B cell (primary cell): ENCODE results near the gene ARL17B. TPM values are rescaled to one million over a fixed set of nuclear protein-coding genes. Genes with fewer than 3 reads are reported as not detected.

ENCODE experiments used
- ATAC-seq: fragments of 200-7000 bp; cut with Tn5 transposase; one replicate; pipeline ENCODE4 v1.10.0; 2021; ENCODE audit warnings: low read depth, mild to moderate bottlenecking, moderate number of reproducible peaks, moderate library complexity
- CTCF ChIA-PET: fragments of 350-600 bp; sonication (Branson Sonifier 250); formaldehyde crosslinking; loops from one replicate; lab custom pipeline; 2021; ENCODE audit warnings: antibody characterized with exemption, inconsistent platforms; lab: Charles Lee
- POLR2A ChIA-PET: fragments of 350-600 bp; sonication (Branson Sonifier 250); formaldehyde crosslinking; loops from one replicate; lab custom pipeline; 2021; ENCODE audit warnings: antibody characterized with exemption; lab: Charles Lee
- DNase-seq: peaks from one replicate; pipeline ENCODE4 v3.0.0; 2013
- H2AFZ ChIP-seq: 2 replicates; pipeline ENCODE4 v1.6.1; 2012; ENCODE audit warnings: mild to moderate bottlenecking, low read depth, low read length; ENCODE audit not compliant: insufficient read depth, poor library complexity, severe bottlenecking
- H3K27ac ChIP-seq, 2 donors: 1 replicate in 1 of 2; 2 replicates in 1 of 2; pipeline ENCODE4 v1.5.1; 2012 to 2013; ENCODE audit warnings: low read length in 2 of 2, mild to moderate bottlenecking in 2 of 2, moderate library complexity in 1 of 2
- H3K27me3 ChIP-seq, 4 experiments: fragments of 200-600 bp in 1 of 4; sonication (generic) in 1 of 4; replicated peaks in 1 of 4; 1 replicate in 2 of 4; 2 replicates in 2 of 4; pipeline versions ENCODE4 v1.6.1 to v1.7.0; 2013 to 2016; ENCODE audit warnings: low read length in 3 of 4, mild to moderate bottlenecking in 2 of 4, mixed read lengths in 1 of 4, moderate library complexity in 1 of 4; ENCODE audit not compliant: insufficient read depth in 4 of 4, control insufficient read depth in 3 of 4; ENCODE audit errors: control extremely low read depth in 1 of 4
- H3K36me3 ChIP-seq, 2 experiments: replicated peaks in 1 of 2; 1 replicate in 1 of 2; 2 replicates in 1 of 2; pipeline versions ENCODE4 v1.6.1 to v1.7.1; 2013; ENCODE audit warnings: low read length in 1 of 2; ENCODE audit not compliant: insufficient read depth in 2 of 2, control insufficient read depth in 1 of 2; ENCODE audit errors: control extremely low read depth in 1 of 2, extremely low read depth in 1 of 2
- H3K4me1 ChIP-seq, 2 donors: fragments of 200-600 bp in 1 of 2; sonication (generic) in 1 of 2; 1 replicate in 1 of 2; 2 replicates in 1 of 2; pipeline versions ENCODE4 v1.5.1 to v1.6.1; 2013 to 2017; ENCODE audit warnings: low read length in 2 of 2; ENCODE audit not compliant: control insufficient read depth in 2 of 2, insufficient read depth in 2 of 2
- H3K4me2 ChIP-seq: replicated peaks from 2 replicates; pipeline ENCODE3; 2012; ENCODE audit warnings: mild to moderate bottlenecking, low read depth, low read length; ENCODE audit not compliant: poor library complexity, severe bottlenecking
- H3K4me3 ChIP-seq, 5 experiments: fragments of 200-600 bp in 1 of 5; sonication (generic) in 1 of 5; 1 replicate in 3 of 5; 2 replicates in 2 of 5; pipeline versions ENCODE4 v1.5.1 to v1.7.0; 2011 to 2016; ENCODE audit warnings: low read length in 4 of 5, mild to moderate bottlenecking in 4 of 5, low read depth in 2 of 5, control low read depth in 1 of 5, moderate library complexity in 1 of 5; ENCODE audit not compliant: insufficient read depth in 1 of 5; ENCODE audit errors: control extremely low read depth in 1 of 5, extremely low read depth in 1 of 5
- H3K79me2 ChIP-seq: fragments of 200-600 bp; sonication (generic); one replicate; pipeline ENCODE4 v1.6.0; 2016; ENCODE audit warnings: low read length; ENCODE audit not compliant: control insufficient read depth, insufficient read depth
- H3K9ac ChIP-seq: fragments of 200-600 bp; sonication (generic); 2 replicates; pipeline ENCODE4 v1.6.1; 2017; ENCODE audit warnings: mild to moderate bottlenecking, low read length, moderate library complexity
- H3K9me3 ChIP-seq, 3 donors: one replicate each; pipeline versions ENCODE4 v1.6.1 to v1.7.1; 2013; ENCODE audit warnings: low read length in 2 of 3; ENCODE audit not compliant: control insufficient read depth in 2 of 3, insufficient read depth in 1 of 3; ENCODE audit errors: control extremely low read depth in 1 of 3
- H4K20me1 ChIP-seq: 2 replicates; pipeline ENCODE4 v1.6.0; 2012; ENCODE audit warnings: mild to moderate bottlenecking, low read length; ENCODE audit not compliant: insufficient read depth, control insufficient read depth, poor library complexity, severe bottlenecking
- H3K27ac Mint-ChIP-seq: one replicate; pipeline ENCODE4 v1.8.0; 2021; ENCODE audit warnings: mixed read lengths
- H3K27me3 Mint-ChIP-seq: one replicate; pipeline ENCODE4 v1.8.0; 2021; ENCODE audit warnings: mixed read lengths
- H3K4me1 Mint-ChIP-seq: one replicate; pipeline ENCODE4 v1.8.0; 2021; ENCODE audit warnings: mixed read lengths
- H3K4me3 Mint-ChIP-seq: one replicate; pipeline ENCODE4 v1.8.0; 2021; ENCODE audit warnings: mixed read lengths
- H3K9me3 Mint-ChIP-seq: one replicate; pipeline ENCODE4 v1.8.0; 2022; ENCODE audit warnings: mixed read lengths; ENCODE audit not compliant: insufficient read depth
- EZH2 ChIP-seq: IDR thresholded peaks from 2 replicates; pipeline ENCODE4 v1.6.1; 2012; ENCODE audit warnings: borderline replicate concordance, low read depth, mild to moderate bottlenecking, moderate library complexity, low read length; ENCODE audit not compliant: insufficient read depth, poor library complexity, severe bottlenecking
- WGBS: methylation state at CpG from one replicate; pipeline ENCODE4 v1.1.5; 2013; ENCODE audit warnings: missing lambda C conversion rate; ENCODE audit not compliant: insufficient coverage; 5-methylcytosine and 5-hydroxymethylcytosine counted together
- intact Hi-C: fragments of 100-400 bp; cut with micrococcal nuclease; formaldehyde crosslinking; loops from one replicate; pipeline ENCODE4 v1.10.0; 2022
- polyA plus RNA-seq: library from polyadenylated mRNA; depleted of rRNA; stranded (reverse); fragments of >200 nt; gene quantifications from 2 replicates; pipeline ENCODE4 v1.2.3, GENCODE V29; 2012
- total RNA-seq, 2 donors: library from RNA; stranded (reverse); fragments of 120-200 nt in 1 of 2; gene quantifications; 1 replicate in 1 of 2; 2 replicates in 1 of 2; pipeline versions ENCODE4 v1.2.3 to v1.2.4, GENCODE V29; 2013 to 2022
- TF ChIP-seq, protein P1 (sequence below): fragments of 200-600 bp; IDR thresholded peaks from one replicate; pipeline ENCODE4 v1.8.0; 2022; ENCODE audit warnings: antibody characterized with exemption, mild to moderate bottlenecking

The ARL17B gene
- total and polyA plus RNA-seq, 2 donors (not counting 1 experiment from before 2014, with no cell fraction given) = 6.8 to 33.4 TPM

DNA sequence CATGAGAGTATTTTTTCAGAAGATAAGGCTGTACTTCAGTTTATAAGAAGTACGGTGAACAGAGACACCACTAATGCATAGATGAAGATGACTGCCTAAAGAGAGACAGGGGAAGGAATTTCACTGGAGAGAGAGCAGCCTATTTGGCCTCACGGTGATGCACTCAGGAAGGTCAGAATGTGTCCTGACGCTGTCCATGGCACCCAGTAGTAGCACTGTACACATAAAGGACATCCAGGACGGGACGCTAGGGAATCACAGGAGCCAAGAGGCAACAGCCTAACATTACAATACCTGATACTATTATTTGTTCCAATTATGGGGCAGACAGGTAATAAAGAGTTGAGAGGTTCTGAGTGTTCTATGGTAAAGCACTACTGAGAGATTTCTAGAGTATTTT, 91.5 kb downstream of the ARL17B start:
- ChIA-PET POLR2A (interaction anchor here (1.0 kb wide), 1 partner anchor 669 kb away, joined by 3 read pairs; no protein-coding TSS in a partner anchor), CTCF (no interaction called here)
- TF ChIP-seq, protein P1, sequence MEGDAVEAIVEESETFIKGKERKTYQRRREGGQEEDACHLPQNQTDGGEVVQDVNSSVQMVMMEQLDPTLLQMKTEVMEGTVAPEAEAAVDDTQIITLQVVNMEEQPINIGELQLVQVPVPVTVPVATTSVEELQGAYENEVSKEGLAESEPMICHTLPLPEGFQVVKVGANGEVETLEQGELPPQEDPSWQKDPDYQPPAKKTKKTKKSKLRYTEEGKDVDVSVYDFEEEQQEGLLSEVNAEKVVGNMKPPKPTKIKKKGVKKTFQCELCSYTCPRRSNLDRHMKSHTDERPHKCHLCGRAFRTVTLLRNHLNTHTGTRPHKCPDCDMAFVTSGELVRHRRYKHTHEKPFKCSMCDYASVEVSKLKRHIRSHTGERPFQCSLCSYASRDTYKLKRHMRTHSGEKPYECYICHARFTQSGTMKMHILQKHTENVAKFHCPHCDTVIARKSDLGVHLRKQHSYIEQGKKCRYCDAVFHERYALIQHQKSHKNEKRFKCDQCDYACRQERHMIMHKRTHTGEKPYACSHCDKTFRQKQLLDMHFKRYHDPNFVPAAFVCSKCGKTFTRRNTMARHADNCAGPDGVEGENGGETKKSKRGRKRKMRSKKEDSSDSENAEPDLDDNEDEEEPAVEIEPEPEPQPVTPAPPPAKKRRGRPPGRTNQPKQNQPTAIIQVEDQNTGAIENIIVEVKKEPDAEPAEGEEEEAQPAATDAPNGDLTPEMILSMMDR = no peak
- no peak for TF ChIP-seq EZH2
- Mint-ChIP-seq H3K4me3 (no peak overlapping the region), H3K4me1 (peaks cover 18% of the 10 kb centered on the region), H3K27me3 (peaks cover 4% of the 10 kb centered on the region), H3K27ac (no peak overlapping the region), H3K9me3 (no peaks in the 10 kb centered on the region)
- intact Hi-C loops = no loop called here
- Histone ChIP-seq H4K20me1 (no peaks in the 10 kb centered on the region), H3K79me2 (no peaks in the 10 kb centered on the region), H3K27me3 (no peaks in the 10 kb centered on the region), H3K9ac (no peak overlapping the region), H2AFZ (no peak overlapping the region), H3K4me2 (no peak overlapping the region), H3K4me1 (peaks cover 10 to 17% of the 10 kb centered on the region in 2 donors), H3K9me3 (no peaks in the 10 kb centered on the region), H3K27ac (no peak overlapping the region), H3K4me3 (no peak overlapping the region), H3K36me3 (no peaks in the 10 kb centered on the region)
- ATAC-seq = no peak
- DNase-seq = no peak
- WGBS = 91% methylated on average over 3 of the region's 5 CpGs

DNA sequence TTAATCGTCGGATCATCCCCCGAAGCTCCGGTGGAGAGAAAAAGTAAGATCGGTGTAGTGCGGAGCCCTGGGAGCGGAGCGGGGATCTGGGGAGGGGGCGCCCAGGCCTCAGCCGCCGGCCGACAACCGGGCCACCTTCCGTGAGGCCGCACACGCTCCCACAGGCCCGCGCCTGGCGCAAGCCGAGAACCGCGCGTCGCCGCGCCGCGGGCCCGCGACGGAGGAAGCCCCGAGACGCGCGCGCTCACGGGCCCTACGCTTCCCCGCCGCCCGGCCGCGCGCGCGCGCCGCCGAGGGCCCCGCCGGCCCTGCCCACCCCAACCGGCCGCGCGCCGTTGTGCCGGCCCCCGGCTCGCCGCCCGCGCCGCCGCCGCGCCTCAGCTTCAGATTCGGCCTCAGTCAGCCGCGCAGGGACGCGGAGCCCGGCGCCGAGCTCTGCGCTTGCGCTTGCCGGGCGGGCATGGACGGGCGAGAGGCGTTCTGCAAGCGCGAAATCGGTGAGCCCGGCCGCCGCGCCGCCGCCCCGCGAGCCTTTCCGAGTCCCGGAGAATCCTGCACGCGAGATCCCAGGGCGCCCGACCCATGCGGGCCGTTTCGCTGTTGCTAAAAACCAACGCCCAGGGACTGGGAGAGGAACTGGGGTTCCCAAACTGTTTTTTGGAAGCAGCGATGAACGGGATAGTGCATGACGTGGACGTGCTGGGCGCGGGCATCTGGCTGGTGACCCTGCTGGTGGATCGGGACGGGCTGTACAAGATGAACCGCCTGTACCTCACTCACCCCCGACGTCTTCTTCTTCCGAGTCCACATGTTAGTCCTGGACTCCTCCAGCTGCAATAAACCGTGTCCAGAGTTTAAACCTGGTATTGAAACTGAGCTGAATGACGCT, 94.7 kb downstream of the ARL17B start:
- ChIA-PET POLR2A (interaction anchor here (0.6 to 1.2 kb wide), 2 partner anchors 473 to 682 kb away, joined by 3 to 5 read pairs; no protein-coding TSS in a partner anchor), CTCF (interaction anchor here (0.6 to 2.2 kb wide), 5 partner anchors 20 to 237 kb away, joined by 3 to 6 read pairs (median 4); no protein-coding TSS in a partner anchor)
- Histone ChIP-seq H3K27me3 (no peaks in the 10 kb centered on the region), H3K4me1 (peaks cover 10 to 17% of the 10 kb centered on the region in 2 donors), H3K9ac (peak overlapping the region; percentile 87), H3K79me2 (no peaks in the 10 kb centered on the region), H3K36me3 (no peaks in the 10 kb centered on the region), H4K20me1 (no peaks in the 10 kb centered on the region), H3K9me3 (no peaks in the 10 kb centered on the region), H3K27ac (peak overlapping the region; percentile 63 to 78), H3K4me2 (peak overlapping the region; percentile 89), H3K4me3 (peak overlapping the region; percentile 44 to 85 (median 81)), H2AFZ (peak overlapping the region; percentile 98)
- TF ChIP-seq, protein P1 = no peak
- TF ChIP-seq EZH2 = no peak
- Mint-ChIP-seq H3K4me1 (peaks cover 18% of the 10 kb centered on the region), H3K4me3 (peak overlapping the region; percentile 91), H3K9me3 (no peaks in the 10 kb centered on the region), H3K27ac (peak overlapping the region; percentile 90), H3K27me3 (peaks cover 9% of the 10 kb centered on the region)
- peak; percentile 84 for ATAC-seq
- intact Hi-C loops = loop anchor here (1.0 kb wide), 1 partner anchor 73 kb away; no protein-coding TSS in a partner anchor
- peak; percentile 93 for DNase-seq
- under 1% methylated on average over 114 of the region's 116 CpGs for WGBS
